Endothelial cell of umbilical vein (primary cell): Measurements from ENCODE around the gene AUTS2. TPM values are rescaled to one million over a fixed set of nuclear protein-coding genes. Genes with fewer than 3 reads are reported as not detected.

Experiments
- BruUV-seq: library from RNA; stranded (reverse); fragments of 400-500 nt; replicated peaks from 2 replicates; lab custom pipeline; 2021; lab: Mats Ljungman, UMichigan
- CTCF ChIA-PET: fragments of 300-600, 350-600 bp; sonication (Branson Sonifier 250); formaldehyde crosslinking; loops from one replicate; lab custom pipeline; 2021; ENCODE audit warnings: antibody characterized with exemption, inconsistent platforms; lab: Charles Lee
- POLR2A ChIA-PET: fragments of 300-600, 350-600 bp; sonication (Branson Sonifier 250); formaldehyde crosslinking; loops from one replicate; lab custom pipeline; 2021; ENCODE audit warnings: antibody characterized with exemption, inconsistent platforms; lab: Charles Lee
- DNase-seq: peaks from one replicate; pipeline ENCODE4 v3.0.0-alpha.2; 2011; ENCODE audit warnings: low read depth, low spot score
- FAIRE-seq: peaks from 2 replicates; lab custom pipeline; 2011; peaks lifted over from hg19 to GRCh38; lab: Jason Lieb, UNC
- H2AFZ ChIP-seq: 2 replicates; pipeline ENCODE4 v1.6.0; 2012; ENCODE audit warnings: low read depth, low read length, control low read depth, inconsistent platforms
- H3K27ac ChIP-seq: 2 replicates; pipeline ENCODE4 v1.5.1; 2011; ENCODE audit warnings: low read depth, mild to moderate bottlenecking, control low read depth, low read length, moderate library complexity; ENCODE audit not compliant: insufficient read depth
- H3K27me3 ChIP-seq, 2 experiments: 2 replicates each; pipeline versions ENCODE4 v1.6.0 to v1.6.1; 2011; ENCODE audit warnings: low read length in 2 of 2, mixed read lengths in 1 of 2; ENCODE audit not compliant: control insufficient read depth in 2 of 2, insufficient read depth in 2 of 2
- H3K36me3 ChIP-seq, 2 experiments: 2 replicates in 1 of 2; 3 replicates in 1 of 2; pipeline ENCODE4 v1.5.1; 2011; ENCODE audit warnings: low read length in 2 of 2, mild to moderate bottlenecking in 1 of 2, moderate library complexity in 1 of 2; ENCODE audit not compliant: control insufficient read depth in 2 of 2, insufficient read depth in 2 of 2; ENCODE audit errors: extremely low read depth in 1 of 2
- H3K4me1 ChIP-seq: 3 replicates; pipeline ENCODE4 v1.5.1; 2011; ENCODE audit warnings: mild to moderate bottlenecking, low read length; ENCODE audit not compliant: control insufficient read depth, insufficient read depth; ENCODE audit errors: extremely low read depth
- H3K4me2 ChIP-seq: 2 replicates; pipeline ENCODE4 v1.6.1; 2011; ENCODE audit warnings: low read length, control low read depth, mixed read lengths; ENCODE audit not compliant: insufficient read depth
- H3K4me3 ChIP-seq, 3 experiments: fragments of 200-600 bp in 1 of 3; sonication (generic), shearing (Covaris generic) in 1 of 3; replicated peaks in 1 of 3; 2 replicates each; pipeline ENCODE4 v1.5.1; 2011 to 2016; ENCODE audit warnings: control low read depth in 3 of 3, low read length in 3 of 3, mild to moderate bottlenecking in 2 of 3, inconsistent platforms in 1 of 3, low read depth in 1 of 3, moderate library complexity in 1 of 3; ENCODE audit not compliant: insufficient read depth in 1 of 3
- H3K79me2 ChIP-seq: 2 replicates; pipeline ENCODE4 v1.6.0; 2012; ENCODE audit warnings: low read length, inconsistent platforms; ENCODE audit not compliant: control insufficient read depth, insufficient read depth
- H3K9ac ChIP-seq: replicated peaks from 2 replicates; pipeline ENCODE3; 2011; ENCODE audit warnings: low read length, control low read depth; ENCODE audit not compliant: insufficient read depth; ENCODE audit errors: extremely low read depth
- H3K9me1 ChIP-seq: replicated peaks from 3 replicates; pipeline ENCODE4 v1.6.0; 2011; ENCODE audit warnings: mild to moderate bottlenecking, low read length; ENCODE audit not compliant: control insufficient read depth, insufficient read depth; ENCODE audit errors: extremely low read depth
- H3K9me3 ChIP-seq: replicated peaks from 2 replicates; pipeline ENCODE4 v1.5.1; 2012; ENCODE audit warnings: low read length, inconsistent platforms; ENCODE audit not compliant: control insufficient read depth, insufficient read depth
- H4K20me1 ChIP-seq: replicated peaks from 2 replicates; pipeline ENCODE3; 2011; ENCODE audit warnings: mild to moderate bottlenecking, low read length; ENCODE audit not compliant: control insufficient read depth, insufficient read depth; ENCODE audit errors: extremely low read depth
- EZH2 ChIP-seq: IDR thresholded peaks from 2 replicates; pipeline ENCODE4 v1.6.1; 2012; ENCODE audit warnings: borderline replicate concordance, low read depth, mild to moderate bottlenecking, moderate library complexity, low read length, inconsistent platforms; ENCODE audit not compliant: severe bottlenecking
- FOS ChIP-seq: IDR thresholded peaks from 2 replicates; pipeline ENCODE4 v1.6.1; 2011; ENCODE audit warnings: mild to moderate bottlenecking, low read length, moderate library complexity, borderline replicate concordance; ENCODE audit not compliant: insufficient read depth
- GATA2 ChIP-seq: IDR thresholded peaks from 2 replicates; pipeline ENCODE4 v1.7.0; 2011; ENCODE audit warnings: low read depth, mild to moderate bottlenecking, moderate library complexity, mixed read lengths, low read length; ENCODE audit not compliant: insufficient read length, insufficient read depth
- MYC ChIP-seq: IDR thresholded peaks from one replicate; pipeline ENCODE4 v1.6.1; 2011; ENCODE audit warnings: mild to moderate bottlenecking, low read depth, low read length
- POLR2A ChIP-seq: IDR thresholded peaks from 2 replicates; pipeline ENCODE4 v1.6.1; 2012; ENCODE audit warnings: low read depth, mild to moderate bottlenecking, control low read depth, low read length
- POLR2AphosphoS5 ChIP-seq: IDR thresholded peaks from 2 replicates; pipeline ENCODE4 v1.6.1; 2012; ENCODE audit warnings: low read depth, mild to moderate bottlenecking, control low read depth, low read length, moderate library complexity; ENCODE audit not compliant: insufficient read depth
- dilution Hi-C: fragments of 300-500 bp; cut with MboI; formaldehyde crosslinking; loops from one replicate; pipeline ENCODE4 v1.15.0; 2019; ENCODE audit warnings: low sequenced_read_pairs; ENCODE audit not compliant: extremely low pct_ligation_motif_present
- intact Hi-C: fragments of 100-400 bp; cut with micrococcal nuclease; formaldehyde crosslinking; loops from one replicate; pipeline ENCODE4 v1.10.0; 2022
- polyA plus RNA-seq, 4 experiments: library from polyadenylated mRNA; depleted of rRNA in 3 of 4; stranded (reverse) in 3 of 4; unstranded in 1 of 4; fragments of >200 nt; gene quantifications; 2 replicates each; pipeline versions ENCODE4 v1.2.1 to v1.2.3, GENCODE V29; 2011 to 2012; ENCODE audit warnings: missing spikeins in 1 of 4
- total RNA-seq: library from RNA; stranded (reverse); gene quantifications from 2 replicates; pipeline ENCODE4 v1.2.3, GENCODE V29; 2021
- TF ChIP-seq, protein P1 (sequence below): IDR thresholded peaks from 2 replicates; pipeline ENCODE4 v1.6.1; 2011; ENCODE audit not compliant: insufficient read depth, insufficient read length
- TF ChIP-seq, protein P2 (sequence below), 2 donors: IDR thresholded peaks; 1 replicate in 1 of 2; 2 replicates in 1 of 2; pipeline ENCODE4 v1.5.1; 2011; ENCODE audit warnings: low read length in 2 of 2, mild to moderate bottlenecking in 2 of 2, moderate library complexity in 2 of 2, control low read depth in 1 of 2, inconsistent platforms in 1 of 2, low read depth in 1 of 2; ENCODE audit not compliant: insufficient read depth in 1 of 2; ENCODE audit errors: extremely low read depth in 1 of 2

AUTS2 gene
- total and polyA plus RNA-seq, 2 donors (not counting 3 experiments of a cell fraction or from before 2014, with no cell fraction given): 0.59 to 8.0 TPM

DNA sequence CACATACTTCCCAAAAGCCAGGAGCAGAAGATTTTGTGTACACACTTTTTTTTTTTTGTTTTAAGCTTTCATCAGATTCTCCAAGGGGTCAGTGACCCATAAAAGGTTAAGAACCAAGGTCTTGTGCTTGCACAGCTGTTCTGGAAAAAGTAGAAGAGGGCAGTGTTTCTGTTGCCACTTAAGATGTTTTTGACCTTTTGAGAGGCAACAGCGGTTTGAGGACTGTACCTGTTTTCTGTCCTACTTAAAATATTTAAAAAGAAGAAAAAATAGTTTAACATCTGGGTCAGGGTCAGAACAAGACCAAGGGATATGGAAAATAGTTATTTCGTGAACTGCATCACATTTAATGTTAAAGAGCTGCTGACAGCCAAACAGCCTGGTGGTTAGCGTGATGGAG is 32.9 kb downstream of the AUTS2 start:
- Histone ChIP-seq H3K9ac (no peak overlapping the region), H3K27ac (no peak overlapping the region), H3K9me1 (no peaks in the 10 kb centered on the region), H3K27me3 (no peaks in the 10 kb centered on the region), H3K79me2 (no peaks in the 10 kb centered on the region), H3K4me2 (no peak overlapping the region), H3K36me3 (no peaks in the 10 kb centered on the region), H2AFZ (no peak overlapping the region), H3K9me3 (no peaks in the 10 kb centered on the region), H4K20me1 (no peaks in the 10 kb centered on the region), H3K4me3 (no peak overlapping the region), H3K4me1 (no peaks in the 10 kb centered on the region)
- no peak for TF ChIP-seq GATA2
- FAIRE-seq: no peak
- BruUV-seq: no TSS peak
- no peak for DNase-seq
- POLR2A ChIA-PET: no interaction called here
- intact Hi-C loops: no loop called here
- dilution Hi-C loops: no loop called here
- CTCF ChIA-PET: no interaction called here

DNA sequence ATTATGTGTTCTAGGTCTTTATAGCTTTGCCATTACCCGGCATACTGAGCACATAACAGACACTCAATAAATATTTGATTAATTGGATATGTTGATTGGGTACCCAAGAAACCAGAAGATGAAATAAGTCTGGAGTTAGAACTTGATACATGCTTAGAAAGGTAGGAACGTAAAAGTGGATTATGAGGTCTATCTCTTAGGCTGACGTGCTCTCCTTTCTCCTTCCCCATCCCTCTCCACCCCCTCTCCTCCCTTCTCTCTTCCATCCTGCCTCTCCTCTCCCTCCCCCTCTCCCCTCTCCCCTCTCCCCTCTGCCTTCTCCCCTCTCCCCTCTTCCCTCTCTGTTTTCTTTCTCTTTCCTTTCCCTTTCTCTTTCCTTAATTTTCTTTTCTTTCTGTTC is 34.0 kb downstream of the AUTS2 start:
- ChIA-PET CTCF (no interaction called here), POLR2A (no interaction called here)
- Histone ChIP-seq H3K4me1 (no peaks in the 10 kb centered on the region), H3K79me2 (no peaks in the 10 kb centered on the region), H3K9me1 (no peaks in the 10 kb centered on the region), H3K27ac (no peak overlapping the region), H4K20me1 (no peaks in the 10 kb centered on the region), H3K36me3 (no peaks in the 10 kb centered on the region), H3K9ac (no peak overlapping the region), H3K27me3 (no peaks in the 10 kb centered on the region), H3K9me3 (no peaks in the 10 kb centered on the region), H3K4me3 (no peak overlapping the region), H3K4me2 (no peak overlapping the region), H2AFZ (no peak overlapping the region)
- DNase-seq (no peak), FAIRE-seq (no peak)
- BruUV-seq: no TSS peak
- intact Hi-C loops: no loop called here
- no peak for TF ChIP-seq EZH2
- no peak for TF ChIP-seq GATA2
- TF ChIP-seq, protein P1, sequence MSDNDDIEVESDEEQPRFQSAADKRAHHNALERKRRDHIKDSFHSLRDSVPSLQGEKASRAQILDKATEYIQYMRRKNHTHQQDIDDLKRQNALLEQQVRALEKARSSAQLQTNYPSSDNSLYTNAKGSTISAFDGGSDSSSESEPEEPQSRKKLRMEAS: no peak
- no peak for TF ChIP-seq MYC
- TF ChIP-seq, protein P2, sequence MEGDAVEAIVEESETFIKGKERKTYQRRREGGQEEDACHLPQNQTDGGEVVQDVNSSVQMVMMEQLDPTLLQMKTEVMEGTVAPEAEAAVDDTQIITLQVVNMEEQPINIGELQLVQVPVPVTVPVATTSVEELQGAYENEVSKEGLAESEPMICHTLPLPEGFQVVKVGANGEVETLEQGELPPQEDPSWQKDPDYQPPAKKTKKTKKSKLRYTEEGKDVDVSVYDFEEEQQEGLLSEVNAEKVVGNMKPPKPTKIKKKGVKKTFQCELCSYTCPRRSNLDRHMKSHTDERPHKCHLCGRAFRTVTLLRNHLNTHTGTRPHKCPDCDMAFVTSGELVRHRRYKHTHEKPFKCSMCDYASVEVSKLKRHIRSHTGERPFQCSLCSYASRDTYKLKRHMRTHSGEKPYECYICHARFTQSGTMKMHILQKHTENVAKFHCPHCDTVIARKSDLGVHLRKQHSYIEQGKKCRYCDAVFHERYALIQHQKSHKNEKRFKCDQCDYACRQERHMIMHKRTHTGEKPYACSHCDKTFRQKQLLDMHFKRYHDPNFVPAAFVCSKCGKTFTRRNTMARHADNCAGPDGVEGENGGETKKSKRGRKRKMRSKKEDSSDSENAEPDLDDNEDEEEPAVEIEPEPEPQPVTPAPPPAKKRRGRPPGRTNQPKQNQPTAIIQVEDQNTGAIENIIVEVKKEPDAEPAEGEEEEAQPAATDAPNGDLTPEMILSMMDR (IDR thresholded peaks at IDR 0.05; ENCODE audit: extremely low read depth in 1 of 2, insufficient read depth in 1 of 2, low read depth in 1 of 2, low read length in 2 of 2): no peak
- no peak for TF ChIP-seq POLR2A
- TF ChIP-seq FOS: no peak
- no peak for TF ChIP-seq POLR2AphosphoS5
- dilution Hi-C loops: no loop called here
